Islet precursor cell (in vitro differentiated cells): ENCODE results near the gene CORO2A.
A peak's percentile ranks its signal among the peaks of the same experiment; 100 is the strongest.
"Not testable (repeated sequence)": the region's sequence is repeated elsewhere in the genome, so short reads cannot be mapped to it uniquely, and the experiment has no call there.

Experiments
- DNase-seq: peaks from one replicate; pipeline ENCODE4 v3.0.0-alpha.2; 2018

CORO2A gene

GRCh38 chr9:98187926-98188325, 4.5 kb downstream of the CORO2A start:
- DNase-seq: no peak

GRCh38 chr9:98186236-98186635, 6.2 kb downstream of the CORO2A start:
- no peak for DNase-seq

- DNase-seq: no peak
These were observed 6.7 kb downstream of the CORO2A start for GRCh38 chr9:98185611-98186171.

GRCh38 chr9:98185021-98185567, 7.3 kb downstream of the CORO2A start:
- DNase-seq: no peak

- DNase-seq: no peak
These were observed 8.1 kb downstream of the CORO2A start for GRCh38 chr9:98184326-98184725.

- no peak for DNase-seq
These were observed 9.4 kb downstream of the CORO2A start for GRCh38 chr9:98182889-98183599.

GRCh38 chr9:98182069-98182820, 10.2 kb downstream of the CORO2A start:
- DNase-seq: peak; percentile 79

GRCh38 chr9:98181746-98182068, 10.7 kb downstream of the CORO2A start:
- DNase-seq: no peak

- no peak for DNase-seq
These were observed 11.4 kb downstream of the CORO2A start for GRCh38 chr9:98180996-98181395.

- DNase-seq: no peak
These were observed 13.3 kb downstream of the CORO2A start for GRCh38 chr9:98178874-98179850.

GRCh38 chr9:98176391-98177259, 15.8 kb downstream of the CORO2A start:
- no peak for DNase-seq

- no peak for DNase-seq
These were observed 16.7 kb downstream of the CORO2A start for GRCh38 chr9:98175762-98176161.

- DNase-seq: no peak
These were observed 17.3 kb downstream of the CORO2A start for GRCh38 chr9:98175028-98175569.

GRCh38 chr9:98174502-98174918, 17.9 kb downstream of the CORO2A start:
- DNase-seq: not testable (repeated sequence)

GRCh38 chr9:98173181-98173580, 19.3 kb downstream of the CORO2A start:
- no peak for DNase-seq

GRCh38 chr9:98172604-98173003, 19.8 kb downstream of the CORO2A start:
- DNase-seq: peak; percentile 89

- DNase-seq: peak; percentile 71
These were observed 21.1 kb downstream of the CORO2A start for GRCh38 chr9:98171176-98171925.

- DNase-seq: peak; percentile 97
These were observed 23.4 kb downstream of the CORO2A start for GRCh38 chr9:98168941-98169488.

GRCh38 chr9:98168153-98168780, 24.2 kb downstream of the CORO2A start:
- DNase-seq: peak; percentile 44

GRCh38 chr9:98164912-98165311, 27.5 kb downstream of the CORO2A start:
- DNase-seq: peak; percentile 50
